HepG2 (cell line): Measurements from ENCODE around the gene RAI2. TPM values are rescaled to one million over a fixed set of nuclear protein-coding genes. Genes with fewer than 3 reads are reported as not detected.

Experiments
- CEBPG ChIP-seq: IDR thresholded peaks from 2 replicates; pipeline ENCODE4 v1.6.1; 2016
- GTF2F1 ChIP-seq: fragments of 150-350 bp; IDR thresholded peaks from 2 replicates; pipeline ENCODE4 v1.6.1; 2014; ENCODE audit warnings: low read length
- NR2F1 ChIP-seq, 2 experiments: fragments of 450-650 bp in 1 of 2; formaldehyde crosslinking in 1 of 2; IDR thresholded peaks; 2 replicates each; pipeline versions ENCODE4 v1.5.0 to v1.6.1; 2016 to 2020; ENCODE audit warnings: mild to moderate bottlenecking in 1 of 2, missing compliant biosample characterization in 1 of 2, missing genetic modification reagents in 1 of 2, moderate library complexity in 1 of 2
- REL ChIP-seq: sonication (generic); formaldehyde crosslinking; conservative IDR thresholded peaks from 2 replicates; pipeline ENCODE4 v1.8.0; 2022; ENCODE audit warnings: mild to moderate bottlenecking, missing genetic modification reagents, moderate library complexity
- REXO4 ChIP-seq: sonication (generic); formaldehyde crosslinking; IDR thresholded peaks from 2 replicates; pipeline ENCODE4 v1.8.0; 2022; ENCODE audit warnings: missing genetic modification reagents, mild to moderate bottlenecking, borderline replicate concordance
- TBX2 ChIP-seq: sonication (generic); formaldehyde crosslinking; IDR thresholded peaks from 2 replicates; pipeline ENCODE4 v1.5.0; 2020; ENCODE audit warnings: missing genetic modification reagents, mild to moderate bottlenecking, borderline replicate concordance
- ZC3H4 ChIP-seq: sonication (generic); formaldehyde crosslinking; IDR thresholded peaks from 2 replicates; pipeline ENCODE4 v1.4.0; 2020; ENCODE audit warnings: missing genetic modification reagents, borderline replicate concordance
- ZNF234 ChIP-seq: sonication (generic); formaldehyde crosslinking; conservative IDR thresholded peaks from 2 replicates; pipeline ENCODE4 v1.5.1; 2020; ENCODE audit warnings: mild to moderate bottlenecking, missing genetic modification reagents
- ZNF441 ChIP-seq: sonication (generic); formaldehyde crosslinking; IDR thresholded peaks from 2 replicates; pipeline ENCODE4 v1.7.0; 2021; ENCODE audit warnings: missing genetic modification reagents, borderline replicate concordance
- ZNF556 ChIP-seq: sonication (generic); formaldehyde crosslinking; IDR thresholded peaks from 2 replicates; pipeline ENCODE4 v1.4.0; 2020; ENCODE audit warnings: mild to moderate bottlenecking, missing genetic modification reagents, borderline replicate concordance
- ZNF841 ChIP-seq: sonication (generic); formaldehyde crosslinking; IDR thresholded peaks from 2 replicates; pipeline ENCODE4 v1.8.1; 2023; ENCODE audit warnings: missing genetic modification reagents, borderline replicate concordance
- ZSCAN25 ChIP-seq: sonication (generic); formaldehyde crosslinking; IDR thresholded peaks from 2 replicates; pipeline ENCODE4 v1.8.0; 2022; ENCODE audit warnings: mild to moderate bottlenecking, missing genetic modification reagents
- polyA plus RNA-seq, 8 experiments: library from polyadenylated mRNA; depleted of rRNA in 3 of 8; stranded (reverse) in 7 of 8; unstranded in 1 of 8; fragments of >200 nt; fragmentation: Illumina TruSeq in 4 of 8; extraction: Trizol in 4 of 8; gene quantifications; 2 replicates each; pipeline versions ENCODE4 v1.2.1 to v1.2.3, GENCODE V29; 2011 to 2016; ENCODE audit warnings: low read depth in 4 of 8, missing spikeins in 1 of 8, mixed read lengths in 1 of 8; ENCODE audit not compliant: insufficient read depth in 1 of 8
- total RNA-seq, 5 experiments: library from RNA; depleted of rRNA; stranded (reverse); fragments of >200 nt; fragmentation: Illumina TruSeq; extraction: Trizol; gene quantifications; 2 replicates each; pipeline ENCODE4 v1.2.3, GENCODE V29; 2016; ENCODE audit warnings: low read depth in 1 of 5
- TF ChIP-seq, protein P1 (sequence below), 2 experiments: sonication (generic) in 1 of 2; formaldehyde crosslinking in 1 of 2; IDR thresholded peaks; 2 replicates each; pipeline versions ENCODE4 v1.4.0 to v1.6.1; 2016 to 2020; ENCODE audit warnings: borderline replicate concordance in 1 of 2, low read depth in 1 of 2, mild to moderate bottlenecking in 1 of 2, missing genetic modification reagents in 1 of 2

RAI2 gene
- total and polyA plus RNA-seq, 2 of the 13 experiments (the other 11 are each of a cell fraction or from before 2014, with no cell fraction given), result not detected

DNA sequence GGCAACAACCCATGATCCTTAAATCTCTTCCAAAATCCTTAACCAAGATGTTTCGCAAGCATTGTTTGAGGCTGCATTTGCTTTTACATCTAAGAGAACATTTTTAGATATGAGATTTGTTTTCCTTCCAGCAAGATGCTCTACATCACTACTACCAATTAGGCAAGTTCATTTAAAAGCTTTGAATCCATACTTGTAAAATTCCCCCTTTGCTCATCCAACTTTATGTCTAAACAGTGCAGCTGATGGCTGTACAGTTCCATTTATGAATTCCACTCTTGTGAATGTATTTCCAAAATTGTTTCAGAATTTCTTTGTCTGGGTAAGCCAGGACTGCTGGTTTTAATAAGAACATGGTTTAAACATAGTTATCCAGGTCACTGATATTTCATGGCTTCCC is 31.5 kb downstream of the RAI2 start (continued):
- TF ChIP-seq, protein P1, sequence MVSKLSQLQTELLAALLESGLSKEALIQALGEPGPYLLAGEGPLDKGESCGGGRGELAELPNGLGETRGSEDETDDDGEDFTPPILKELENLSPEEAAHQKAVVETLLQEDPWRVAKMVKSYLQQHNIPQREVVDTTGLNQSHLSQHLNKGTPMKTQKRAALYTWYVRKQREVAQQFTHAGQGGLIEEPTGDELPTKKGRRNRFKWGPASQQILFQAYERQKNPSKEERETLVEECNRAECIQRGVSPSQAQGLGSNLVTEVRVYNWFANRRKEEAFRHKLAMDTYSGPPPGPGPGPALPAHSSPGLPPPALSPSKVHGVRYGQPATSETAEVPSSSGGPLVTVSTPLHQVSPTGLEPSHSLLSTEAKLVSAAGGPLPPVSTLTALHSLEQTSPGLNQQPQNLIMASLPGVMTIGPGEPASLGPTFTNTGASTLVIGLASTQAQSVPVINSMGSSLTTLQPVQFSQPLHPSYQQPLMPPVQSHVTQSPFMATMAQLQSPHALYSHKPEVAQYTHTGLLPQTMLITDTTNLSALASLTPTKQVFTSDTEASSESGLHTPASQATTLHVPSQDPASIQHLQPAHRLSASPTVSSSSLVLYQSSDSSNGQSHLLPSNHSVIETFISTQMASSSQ (IDR thresholded peaks at IDR 0.05; ENCODE audit: low read depth), result no peak
- TF ChIP-seq, protein P1 (CRISPR knock-in tag; IDR thresholded peaks at IDR 0.05; ENCODE audit: borderline replicate concordance), result no peak
- no peak for TF ChIP-seq GTF2F1
- no peak for TF ChIP-seq ZC3H4 (CRISPR knock-in tag)
- no peak for TF ChIP-seq NR2F1 (CRISPR knock-in tag; IDR thresholded peaks at IDR 0.05)
- TF ChIP-seq ZNF234, result no peak
- no peak for TF ChIP-seq TBX2 (CRISPR knock-in tag)
- TF ChIP-seq ZNF441 (CRISPR knock-in tag), result no peak
- no peak for TF ChIP-seq ZSCAN25 (CRISPR knock-in tag)
- no peak for TF ChIP-seq REL (CRISPR knock-in tag)
- TF ChIP-seq REXO4 (CRISPR knock-in tag), result no peak
- no peak for TF ChIP-seq ZNF556 (CRISPR knock-in tag)
- TF ChIP-seq CEBPG (CRISPR knock-in tag), result no peak
- no peak for TF ChIP-seq ZNF841 (CRISPR knock-in tag)
